ENCODE measurements around the gene APEH. TPM values are rescaled to one million over a fixed set of nuclear protein-coding genes. Genes with fewer than 3 reads are reported as not detected.

Gene APEH
- total and polyA plus RNA-seq, 2 of the 13 experiments (the other 11 are each of a cell fraction or from before 2014, with no cell fraction given) = 116 to 130 TPM

DNA sequence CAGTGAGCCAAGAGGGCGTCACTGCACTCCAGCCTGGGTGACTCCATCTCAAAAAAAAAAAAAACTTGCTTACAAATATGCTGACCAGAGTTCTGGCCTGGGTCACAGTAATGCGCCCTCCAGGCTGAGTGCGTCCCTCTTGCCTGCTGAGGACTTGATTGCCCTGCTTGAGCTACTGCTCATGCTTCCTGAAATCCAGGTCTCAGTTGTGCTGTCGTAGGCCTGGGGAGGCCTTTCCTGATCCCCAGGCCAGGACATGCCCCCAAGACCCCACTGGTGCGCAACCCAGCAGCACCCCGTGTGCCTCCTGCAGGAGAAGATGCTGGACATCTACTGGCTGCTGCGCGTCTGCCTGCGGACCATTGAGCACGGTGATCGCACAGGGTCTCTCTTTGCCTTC is 38.0 kb downstream of the APEH start (continued):
- TF ChIP-seq CCDC6 (CRISPR knock-in tag; IDR thresholded peaks at IDR 0.05) = no peak
- no peak for TF ChIP-seq ZNF747 (CRISPR knock-in tag; IDR thresholded peaks at IDR 0.05; ENCODE audit: borderline replicate concordance)
- TF ChIP-seq ZSCAN22 (CRISPR knock-in tag; IDR thresholded peaks at IDR 0.05) = no peak

DNA sequence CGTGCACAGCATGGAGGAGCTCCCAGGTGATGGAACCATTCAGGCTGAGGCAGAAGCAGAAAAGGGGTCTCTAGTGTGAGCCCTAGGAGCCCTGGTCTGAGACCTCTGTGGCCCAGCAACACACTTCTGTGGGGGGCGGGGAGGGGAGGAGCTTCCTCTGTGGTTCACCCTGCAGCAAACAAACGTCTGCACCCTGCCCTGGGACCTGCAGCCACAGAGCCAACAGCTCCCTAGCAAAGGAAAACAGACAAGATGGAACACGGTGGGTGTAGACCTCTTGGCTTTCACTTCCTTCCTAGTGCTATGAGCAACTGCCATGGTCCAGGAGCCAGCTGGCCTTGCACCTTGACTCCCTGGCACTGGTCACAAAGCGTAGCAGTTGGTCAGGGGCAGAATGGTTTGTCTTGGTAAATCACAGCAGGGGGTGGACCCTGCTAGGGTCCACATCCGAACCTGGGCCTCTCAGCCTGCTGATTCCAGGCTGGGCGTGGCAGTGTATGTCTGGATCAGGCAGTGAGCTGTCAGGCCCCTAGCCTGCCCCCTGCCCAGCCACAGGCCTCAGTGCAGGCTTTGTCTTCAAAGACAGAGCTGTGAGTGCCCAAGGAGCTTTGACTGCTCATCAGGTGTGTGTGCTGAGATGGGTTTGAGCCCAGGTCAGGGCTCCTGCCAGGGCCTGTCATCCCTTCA is 38.6 kb downstream of the APEH start:
- Histone ChIP-seq H3K79me2 (ENCODE audit: insufficient read depth, low read length) (no peaks in the 10 kb centered on the region), H4K20me1 (ENCODE audit: insufficient read depth, low read length) (no peaks in the 10 kb centered on the region), H3K4me3 (replicated peaks in 1 of 3; ENCODE audit: insufficient read depth in 1 of 3, low read depth in 2 of 3, low read length in 3 of 3) (no peak overlapping the region), H3K4me2 (ENCODE audit: low read depth, low read length) (0 out of 2 replicates have a peak overlapping the region, but pooled peaks have one; percentile 6), H3K4me1 (ENCODE audit: insufficient read depth, low read length) (peaks cover 23% of the 10 kb centered on the region), H3K27ac (ENCODE audit: extremely low read length, insufficient read depth, low read length) (peak overlapping the region; percentile 40), H3K9me3 (ENCODE audit: low read length) (no peaks in the 10 kb centered on the region), H3K27me3 (ENCODE audit: control insufficient read depth in 1 of 2, insufficient read depth in 2 of 2, low read length in 2 of 2) (no peaks in the 10 kb centered on the region), H2AFZ (ENCODE audit: low read length) (no peak overlapping the region), H3K9ac (ENCODE audit: insufficient read depth, low read depth, low read length) (no peak overlapping the region), H3K36me3 (replicated peaks in 1 of 2; ENCODE audit: control insufficient read depth in 1 of 2, insufficient read depth in 2 of 2, low read length in 2 of 2) (peaks cover 0 to 10% of the 10 kb centered on the region in 2 experiments; a peak in 4 of 5 replicates)
- 56% methylated on average over 3 of the region's 7 CpGs for WGBS (ENCODE audit: low lambda C conversion rate)
- DNase-seq (ENCODE audit: low spot score) (no peak), ATAC-seq (peak; percentile 42), FAIRE-seq (no peak)
- in situ Hi-C loops (cut with HindIII; ENCODE audit: extremely low pct_ligation_motif_present, low pct_unique_long_range_greater_than_20kb) (no loop called here), intact Hi-C loops (cut with micrococcal nuclease; ENCODE audit: unreplicated experiment) (no loop called here)
- POLR2A ChIA-PET = no interaction called here
- CTCF ChIA-PET (ENCODE audit: low intra/inter-chr PET ratio, low total read pairs) = no interaction called here
- no TSS peak for BruUV-seq (replicated peaks)
- TF ChIP-seq RFX3 (CRISPR knock-in tag; IDR thresholded peaks at IDR 0.05) (no peak), GFI1 (CRISPR knock-in tag; IDR thresholded peaks at IDR 0.05; ENCODE audit: borderline replicate concordance) (peak; percentile 71; the same call in 1 of the 2 replicates), ZNF776 (CRISPR knock-in tag; IDR thresholded peaks at IDR 0.05) (no peak), ZFP37 (CRISPR knock-in tag; IDR thresholded peaks at IDR 0.05; ENCODE audit: borderline replicate concordance) (no peak), FOXK1 (CRISPR knock-in tag; IDR thresholded peaks at IDR 0.05; ENCODE audit: borderline replicate concordance, low read depth) (no peak), ZNF878 (CRISPR knock-in tag; IDR thresholded peaks at IDR 0.05) (no peak), RCOR2 (CRISPR knock-in tag; IDR thresholded peaks at IDR 0.05) (no peak), AGO2 (optimal IDR thresholded peaks at IDR 0.05; ENCODE audit: low read depth, low read length) (peak; percentile 5), NONO (IDR thresholded peaks at IDR 0.05) (no peak), NONO (CRISPR knock-in tag; conservative IDR thresholded peaks at IDR 0.05) (no peak), ATF7 (IDR thresholded peaks at IDR 0.05) (no peak), ATF7 (CRISPR knock-in tag; IDR thresholded peaks at IDR 0.05) (no peak), ZNF562 (CRISPR knock-in tag; IDR thresholded peaks at IDR 0.05; ENCODE audit: borderline replicate concordance) (no peak), KAT8 (CRISPR knock-in tag; IDR thresholded peaks at IDR 0.05) (no peak), JUND (CRISPR knock-in tag; IDR thresholded peaks at IDR 0.05) (no peak), NFYC (CRISPR knock-in tag; IDR thresholded peaks at IDR 0.05) (no peak)
- TF ChIP-seq, protein P1, sequence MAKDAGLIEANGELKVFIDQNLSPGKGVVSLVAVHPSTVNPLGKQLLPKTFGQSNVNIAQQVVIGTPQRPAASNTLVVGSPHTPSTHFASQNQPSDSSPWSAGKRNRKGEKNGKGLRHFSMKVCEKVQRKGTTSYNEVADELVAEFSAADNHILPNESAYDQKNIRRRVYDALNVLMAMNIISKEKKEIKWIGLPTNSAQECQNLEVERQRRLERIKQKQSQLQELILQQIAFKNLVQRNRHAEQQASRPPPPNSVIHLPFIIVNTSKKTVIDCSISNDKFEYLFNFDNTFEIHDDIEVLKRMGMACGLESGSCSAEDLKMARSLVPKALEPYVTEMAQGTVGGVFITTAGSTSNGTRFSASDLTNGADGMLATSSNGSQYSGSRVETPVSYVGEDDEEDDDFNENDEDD (CRISPR knock-in tag; IDR thresholded peaks at IDR 0.05; ENCODE audit: borderline replicate concordance) = no peak
- TF ChIP-seq, protein P2, sequence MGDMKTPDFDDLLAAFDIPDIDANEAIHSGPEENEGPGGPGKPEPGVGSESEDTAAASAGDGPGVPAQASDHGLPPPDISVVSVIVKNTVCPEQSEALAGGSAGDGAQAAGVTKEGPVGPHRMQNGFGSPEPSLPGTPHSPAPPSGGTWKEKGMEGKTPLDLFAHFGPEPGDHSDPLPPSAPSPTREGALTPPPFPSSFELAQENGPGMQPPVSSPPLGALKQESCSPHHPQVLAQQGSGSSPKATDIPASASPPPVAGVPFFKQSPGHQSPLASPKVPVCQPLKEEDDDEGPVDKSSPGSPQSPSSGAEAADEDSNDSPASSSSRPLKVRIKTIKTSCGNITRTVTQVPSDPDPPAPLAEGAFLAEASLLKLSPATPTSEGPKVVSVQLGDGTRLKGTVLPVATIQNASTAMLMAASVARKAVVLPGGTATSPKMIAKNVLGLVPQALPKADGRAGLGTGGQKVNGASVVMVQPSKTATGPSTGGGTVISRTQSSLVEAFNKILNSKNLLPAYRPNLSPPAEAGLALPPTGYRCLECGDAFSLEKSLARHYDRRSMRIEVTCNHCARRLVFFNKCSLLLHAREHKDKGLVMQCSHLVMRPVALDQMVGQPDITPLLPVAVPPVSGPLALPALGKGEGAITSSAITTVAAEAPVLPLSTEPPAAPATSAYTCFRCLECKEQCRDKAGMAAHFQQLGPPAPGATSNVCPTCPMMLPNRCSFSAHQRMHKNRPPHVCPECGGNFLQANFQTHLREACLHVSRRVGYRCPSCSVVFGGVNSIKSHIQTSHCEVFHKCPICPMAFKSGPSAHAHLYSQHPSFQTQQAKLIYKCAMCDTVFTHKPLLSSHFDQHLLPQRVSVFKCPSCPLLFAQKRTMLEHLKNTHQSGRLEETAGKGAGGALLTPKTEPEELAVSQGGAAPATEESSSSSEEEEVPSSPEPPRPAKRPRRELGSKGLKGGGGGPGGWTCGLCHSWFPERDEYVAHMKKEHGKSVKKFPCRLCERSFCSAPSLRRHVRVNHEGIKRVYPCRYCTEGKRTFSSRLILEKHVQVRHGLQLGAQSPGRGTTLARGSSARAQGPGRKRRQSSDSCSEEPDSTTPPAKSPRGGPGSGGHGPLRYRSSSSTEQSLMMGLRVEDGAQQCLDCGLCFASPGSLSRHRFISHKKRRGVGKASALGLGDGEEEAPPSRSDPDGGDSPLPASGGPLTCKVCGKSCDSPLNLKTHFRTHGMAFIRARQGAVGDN (CRISPR knock-in tag; IDR thresholded peaks at IDR 0.05) = peak; percentile 38
